PC-3 (cell line): ENCODE measurements around the gene EHMT1. TPM values are rescaled to one million over a fixed set of nuclear protein-coding genes. Genes with fewer than 3 reads are reported as not detected.

ENCODE experiments used
- ATAC-seq: fragments of 200-7000 bp; cut with Tn5 transposase; 2 replicates; pipeline ENCODE4 v1.9.1; 2020; ENCODE audit warnings: mild to moderate bottlenecking, moderate library complexity
- BruUV-seq: library from RNA; stranded (reverse); fragments of 400-500 nt; replicated peaks from 2 replicates; lab custom pipeline; 2021; lab: Mats Ljungman, UMichigan
- CTCF ChIA-PET: fragments of 300-600 bp; sonication (Branson Sonifier 250); formaldehyde crosslinking; loops from one replicate; lab custom pipeline; 2022; ENCODE audit warnings: antibody characterized with exemption; lab: Charles Lee
- POLR2A ChIA-PET: fragments of 300-600 bp; sonication (Branson Sonifier 250); formaldehyde crosslinking; loops from one replicate; lab custom pipeline; 2022; ENCODE audit warnings: antibody characterized with exemption; ENCODE audit not compliant: unreplicated experiment; lab: Charles Lee
- DNase-seq: peaks from one replicate; pipeline ENCODE4 v3.0.0-alpha.2; 2015
- H2AFZ ChIP-seq: fragments of 300-600 bp; sonication (generic); 2 replicates; pipeline ENCODE4 v1.6.0; 2016; ENCODE audit warnings: antibody characterized with exemption, low read length
- H3F3A ChIP-seq: fragments of 300-600 bp; sonication (generic); one replicate; pipeline ENCODE4 v1.6.0; 2017; ENCODE audit warnings: antibody characterized with exemption, low read length, control low read depth, mild to moderate bottlenecking; ENCODE audit not compliant: unreplicated experiment
- H3K27ac ChIP-seq: fragments of 300-600 bp; sonication (generic); 2 replicates; pipeline ENCODE4 v1.5.1; 2016; ENCODE audit warnings: mild to moderate bottlenecking, low read length
- H3K27me3 ChIP-seq: fragments of 300-600 bp; sonication (generic); 2 replicates; pipeline ENCODE4 v1.6.1; 2016; ENCODE audit warnings: low read length, mixed read lengths
- H3K36me3 ChIP-seq: fragments of 300-600 bp; sonication (generic); 2 replicates; pipeline ENCODE4 v1.6.1; 2016; ENCODE audit warnings: low read depth, mixed run types, low read length, mixed read lengths
- H3K4me1 ChIP-seq: fragments of 300-600 bp; sonication (generic); 2 replicates; pipeline ENCODE4 v1.5.1; 2016; ENCODE audit warnings: low read length; ENCODE audit not compliant: insufficient read depth
- H3K4me2 ChIP-seq: fragments of 300-600 bp; sonication (generic); 2 replicates; pipeline ENCODE4 v1.6.0; 2016; ENCODE audit warnings: low read length
- H3K4me3 ChIP-seq: fragments of 300-600 bp; sonication (generic); 2 replicates; pipeline ENCODE4 v1.5.1; 2016; ENCODE audit warnings: mild to moderate bottlenecking, low read length, mixed read lengths
- H3K79me2 ChIP-seq: fragments of 300-600 bp; sonication (generic); 2 replicates; pipeline ENCODE4 v1.6.1; 2017; ENCODE audit warnings: low read length, mixed read lengths
- H3K9ac ChIP-seq: fragments of 300-600 bp; sonication (generic); 2 replicates; pipeline ENCODE4 v1.6.0; 2016; ENCODE audit warnings: mild to moderate bottlenecking, low read length
- H3K9me2 ChIP-seq: fragments of 300-600 bp; sonication (generic); replicated peaks from 2 replicates; pipeline ENCODE4 v1.6.1; 2016; ENCODE audit warnings: mixed run types, low read length, mixed read lengths
- H3K9me3 ChIP-seq: fragments of 300-600 bp; sonication (generic); 2 replicates; pipeline ENCODE4 v1.6.1; 2016; ENCODE audit warnings: low read length, mixed read lengths
- H4K20me1 ChIP-seq: fragments of 300-600 bp; sonication (generic); 2 replicates; pipeline ENCODE4 v1.6.1; 2016; ENCODE audit warnings: low read length, mixed read lengths
- CTCF ChIP-seq: fragments of 300-600 bp; sonication (generic); conservative IDR thresholded peaks from 2 replicates; pipeline ENCODE4 v1.5.1; 2017; ENCODE audit warnings: antibody characterized with exemption, low read depth, mild to moderate bottlenecking, low read length
- EZH2 ChIP-seq: fragments of 300-600 bp; sonication (generic); IDR thresholded peaks from one replicate; pipeline ENCODE4 v1.6.1; 2017; ENCODE audit warnings: antibody characterized with exemption, mild to moderate bottlenecking, low read length; ENCODE audit not compliant: unreplicated experiment
- EZH2phosphoT487 ChIP-seq: fragments of 300-600 bp; sonication (generic); IDR thresholded peaks from 2 replicates; pipeline ENCODE4 v1.6.1; 2018; ENCODE audit warnings: mild to moderate bottlenecking, antibody characterized with exemption, low read length, borderline replicate concordance
- intact Hi-C: fragments of 100-400 bp; cut with micrococcal nuclease; formaldehyde crosslinking; loops from 2 replicates; pipeline ENCODE4 v1.9.0; 2023
- total RNA-seq: library from RNA; depleted of rRNA; stranded (reverse); fragments of >200 nt; gene quantifications from 2 replicates; pipeline ENCODE4 v1.2.3, GENCODE V29; 2014

The EHMT1 gene
- total RNA-seq, 1 experiment from 2014 or later: 42.8 TPM

- BruUV-seq: TSS peak; percentile 37
- no peaks in the 10 kb centered on the region for H3F3A ChIP-seq
- no peak overlapping the region for H3K27ac ChIP-seq
- no peaks in the 10 kb centered on the region for H3K9me2 ChIP-seq
- ChIA-PET POLR2A (interaction anchor here (0.9 kb wide), 1 partner anchor 53 kb away, joined by 21 read pairs; the partner anchor contains the start of gene MRPL41), CTCF (interaction anchor here (0.6 kb wide), 1 partner anchor 453 kb away, joined by 3 read pairs; no protein-coding TSS in a partner anchor)
- peaks cover 38% of the 10 kb centered on the region for H3K79me2 ChIP-seq
- H3K9me3 ChIP-seq: no peaks in the 10 kb centered on the region
- H4K20me1 ChIP-seq: no peaks in the 10 kb centered on the region
- peak overlapping the region; percentile 51; the same call in 1 of the 2 replicates for H3K4me2 ChIP-seq
- no peak overlapping the region for H3K9ac ChIP-seq
- ATAC-seq (no peak), DNase-seq (no peak)
- no peak overlapping the region for H3K4me3 ChIP-seq
- no peaks in the 10 kb centered on the region for H3K27me3 ChIP-seq
- intact Hi-C loops: loop anchor here (10.0 kb wide), 1 partner anchor 50 kb away; the partner anchor contains the start of genes MRPL41 and PNPLA7
- no peaks in the 10 kb centered on the region for H3K36me3 ChIP-seq
- H3K4me1 ChIP-seq: peaks cover 9% of the 10 kb centered on the region
- TF ChIP-seq CTCF (no peak), EZH2phosphoT487 (no peak), EZH2 (no peak)
- no peak overlapping the region for H2AFZ ChIP-seq
Measured at GRCh38 chr9:137604345-137605086, 14.3 kb upstream of the EHMT1 start.

- peak; percentile 84 for ATAC-seq
- no peaks in the 10 kb centered on the region for H3K27me3 ChIP-seq
- H2AFZ ChIP-seq: no peak within 1 kb of the TSS
- intact Hi-C loops: loop anchor here (10.0 kb wide), 1 partner anchor 51 kb away; the partner anchor contains the start of genes MRPL41 and PNPLA7
- H3K9me3 ChIP-seq: no peaks in the 10 kb centered on the region
- BruUV-seq: no TSS peak
- TF ChIP-seq EZH2 (no peak), CTCF (no peak), EZH2phosphoT487 (no peak)
- no peaks in the 10 kb centered on the region for H4K20me1 ChIP-seq
- peak within 1 kb of the TSS; percentile 95 for H3K4me2 ChIP-seq
- ChIA-PET CTCF (interaction anchor here (0.6 to 0.7 kb wide), 2 partner anchors 15 to 318 kb away, joined by 3 to 8 read pairs; partner anchors contain the start of gene ZMYND19), POLR2A (interaction anchor here (0.9 kb wide), 1 partner anchor 53 kb away, joined by 21 read pairs; the partner anchor contains the start of gene MRPL41)
- no peak within 1 kb of the TSS for H3K27ac ChIP-seq
- no peaks in the 10 kb centered on the region for H3K9me2 ChIP-seq
- H3K79me2 ChIP-seq: peaks cover 46% of the 10 kb centered on the region
- no peaks in the 10 kb centered on the region for H3K36me3 ChIP-seq
- H3K4me1 ChIP-seq: peaks cover 9% of the 10 kb centered on the region
- H3K9ac ChIP-seq: peak within 1 kb of the TSS; percentile 61
- no peaks in the 10 kb centered on the region for H3F3A ChIP-seq
- DNase-seq: peak; percentile 91
- peak within 1 kb of the TSS; percentile 75 for H3K4me3 ChIP-seq
Measured at GRCh38 chr9:137605121-137606004, 13.4 kb upstream of the EHMT1 start, which contains the start of gene ARRDC1. TSS of gene ARRDC1 (plus strand) at chr9:137605686. CDS start at chr9:137605718, 32 bp downstream.
